ENCODE measurements around the gene MTHFD2.

The MTHFD2 gene

GRCh38 chr2:74267068-74267467 is 68.7 kb downstream of the MTHFD2 start:
- DNase-seq (ENCODE audit: low spot score) = no peak

Data from putamen (tissue), 1 donor.